ENCODE data around the gene SLC25A22.

The SLC25A22 gene

DNA sequence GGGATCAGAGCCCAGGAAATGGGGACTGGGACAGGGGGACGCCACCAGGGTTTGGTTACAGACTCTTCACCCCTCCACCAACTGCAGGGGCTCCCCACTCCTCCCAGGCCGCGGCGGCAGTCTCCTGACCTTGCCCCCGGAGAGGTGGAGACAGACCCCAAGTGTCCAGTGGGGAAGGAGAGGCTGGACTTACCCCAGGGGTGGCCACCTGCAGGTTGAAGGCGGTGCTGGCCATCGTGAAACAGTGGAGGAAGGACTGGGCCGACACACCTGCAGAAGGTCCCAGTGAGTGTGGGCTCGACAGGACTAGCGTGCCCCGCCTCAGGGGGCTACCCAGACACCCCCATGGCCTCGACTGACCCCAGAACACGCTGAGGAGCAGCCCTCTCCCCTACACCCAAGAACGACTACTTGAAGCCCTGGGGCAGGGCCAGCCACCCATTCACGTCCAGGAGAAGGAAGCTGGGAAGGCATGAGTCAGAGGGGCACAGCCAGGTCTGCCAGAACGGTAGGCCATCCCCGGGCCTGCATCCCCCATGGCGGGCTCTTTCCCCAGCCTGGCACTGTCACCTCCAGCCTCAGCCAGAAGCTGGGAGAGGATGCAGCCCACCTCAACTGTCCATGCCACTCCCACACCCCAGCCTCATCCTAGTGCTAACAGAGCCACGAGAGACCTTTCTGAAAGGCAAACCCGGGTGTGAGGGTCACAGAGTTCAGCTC, 23.0 kb downstream of the SLC25A22 start:
- H3K36me3 ChIP-seq (ENCODE audit: insufficient read depth, low read length) = peaks cover 57% of the 10 kb centered on the region
- H4K20me1 ChIP-seq (ENCODE audit: insufficient read depth, low read length) = no peaks in the 10 kb centered on the region
- H3K27ac ChIP-seq (ENCODE audit: low read depth, low read length, poor library complexity, severe bottlenecking) = no peak overlapping the region
- no peaks in the 10 kb centered on the region for H3K9me3 ChIP-seq (ENCODE audit: low read length)
- no peak overlapping the region for H2AFZ ChIP-seq (ENCODE audit: low read length)
- peak overlapping the region; percentile 83 for H3K4me2 ChIP-seq (ENCODE audit: low read length)
- TF ChIP-seq, protein P1, sequence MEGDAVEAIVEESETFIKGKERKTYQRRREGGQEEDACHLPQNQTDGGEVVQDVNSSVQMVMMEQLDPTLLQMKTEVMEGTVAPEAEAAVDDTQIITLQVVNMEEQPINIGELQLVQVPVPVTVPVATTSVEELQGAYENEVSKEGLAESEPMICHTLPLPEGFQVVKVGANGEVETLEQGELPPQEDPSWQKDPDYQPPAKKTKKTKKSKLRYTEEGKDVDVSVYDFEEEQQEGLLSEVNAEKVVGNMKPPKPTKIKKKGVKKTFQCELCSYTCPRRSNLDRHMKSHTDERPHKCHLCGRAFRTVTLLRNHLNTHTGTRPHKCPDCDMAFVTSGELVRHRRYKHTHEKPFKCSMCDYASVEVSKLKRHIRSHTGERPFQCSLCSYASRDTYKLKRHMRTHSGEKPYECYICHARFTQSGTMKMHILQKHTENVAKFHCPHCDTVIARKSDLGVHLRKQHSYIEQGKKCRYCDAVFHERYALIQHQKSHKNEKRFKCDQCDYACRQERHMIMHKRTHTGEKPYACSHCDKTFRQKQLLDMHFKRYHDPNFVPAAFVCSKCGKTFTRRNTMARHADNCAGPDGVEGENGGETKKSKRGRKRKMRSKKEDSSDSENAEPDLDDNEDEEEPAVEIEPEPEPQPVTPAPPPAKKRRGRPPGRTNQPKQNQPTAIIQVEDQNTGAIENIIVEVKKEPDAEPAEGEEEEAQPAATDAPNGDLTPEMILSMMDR (IDR thresholded peaks at IDR 0.05; ENCODE audit: low read length) = no peak
- TF ChIP-seq EZH2 (IDR thresholded peaks at IDR 0.05; ENCODE audit: borderline replicate concordance, low read length) = no peak
- no peaks in the 10 kb centered on the region for H3F3A ChIP-seq (ENCODE audit: insufficient read depth, low read length)
- peak overlapping the region; percentile 22; the same call in 1 of the 2 replicates for H3K9ac ChIP-seq (ENCODE audit: low read length)
- peak overlapping the region; percentile 93 for H3K4me3 ChIP-seq (ENCODE audit: low read depth, low read length, poor library complexity, severe bottlenecking)
- H3K79me2 ChIP-seq (ENCODE audit: insufficient read depth, low read length) = peaks cover 19% of the 10 kb centered on the region
- H3K27me3 ChIP-seq (ENCODE audit: insufficient read depth, low read length) = no peaks in the 10 kb centered on the region
- H3K4me1 ChIP-seq (ENCODE audit: insufficient read depth, low read length, severe bottlenecking) = peaks cover 37% of the 10 kb centered on the region
- no peaks in the 10 kb centered on the region for H3K9me2 ChIP-seq (ENCODE audit: low read depth, low read length)

DNA sequence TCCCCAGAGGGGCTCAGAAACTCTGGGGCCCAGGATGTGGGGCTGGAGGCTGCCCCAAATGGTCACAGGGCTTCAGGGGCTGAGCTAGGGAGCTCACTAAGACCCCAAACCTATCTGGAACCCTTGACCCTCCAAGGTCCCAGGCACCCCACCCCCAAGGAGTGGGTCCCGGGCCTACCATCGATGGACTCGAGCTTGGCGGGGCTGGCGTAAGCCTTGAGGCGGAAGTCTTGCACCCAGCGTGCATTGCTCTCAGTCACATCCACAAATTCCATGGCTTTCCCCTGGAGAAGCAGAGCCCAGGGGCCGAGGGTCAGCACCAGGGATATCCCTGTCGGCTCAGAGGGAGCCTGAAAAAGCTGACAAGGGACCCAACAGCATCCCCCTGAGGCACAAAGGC, 24.3 kb downstream of the SLC25A22 start:
- H3K27me3 ChIP-seq (ENCODE audit: insufficient read depth, low read length) = no peaks in the 10 kb centered on the region
- no peak overlapping the region for H3K27ac ChIP-seq (ENCODE audit: low read depth, low read length, poor library complexity, severe bottlenecking)
- H3K9me3 ChIP-seq (ENCODE audit: low read length) = no peaks in the 10 kb centered on the region
- no peaks in the 10 kb centered on the region for H3F3A ChIP-seq (ENCODE audit: insufficient read depth, low read length)
- H3K9ac ChIP-seq (ENCODE audit: low read length) = no peak overlapping the region
- no peak overlapping the region for H3K4me2 ChIP-seq (ENCODE audit: low read length)
- H4K20me1 ChIP-seq (ENCODE audit: insufficient read depth, low read length) = no peaks in the 10 kb centered on the region
- peaks cover 19% of the 10 kb centered on the region for H3K79me2 ChIP-seq (ENCODE audit: insufficient read depth, low read length)
- no peak overlapping the region for H2AFZ ChIP-seq (ENCODE audit: low read length)
- peaks cover 50% of the 10 kb centered on the region for H3K36me3 ChIP-seq (ENCODE audit: insufficient read depth, low read length)
- no peak for TF ChIP-seq EZH2 (IDR thresholded peaks at IDR 0.05; ENCODE audit: borderline replicate concordance, low read length)
- TF ChIP-seq, protein P1 (IDR thresholded peaks at IDR 0.05; ENCODE audit: low read length) = no peak
- H3K4me3 ChIP-seq (ENCODE audit: low read depth, low read length, poor library complexity, severe bottlenecking) = no peak overlapping the region
- H3K9me2 ChIP-seq (ENCODE audit: low read depth, low read length) = no peaks in the 10 kb centered on the region
- peaks cover 26% of the 10 kb centered on the region for H3K4me1 ChIP-seq (ENCODE audit: insufficient read depth, low read length, severe bottlenecking)

DNA sequence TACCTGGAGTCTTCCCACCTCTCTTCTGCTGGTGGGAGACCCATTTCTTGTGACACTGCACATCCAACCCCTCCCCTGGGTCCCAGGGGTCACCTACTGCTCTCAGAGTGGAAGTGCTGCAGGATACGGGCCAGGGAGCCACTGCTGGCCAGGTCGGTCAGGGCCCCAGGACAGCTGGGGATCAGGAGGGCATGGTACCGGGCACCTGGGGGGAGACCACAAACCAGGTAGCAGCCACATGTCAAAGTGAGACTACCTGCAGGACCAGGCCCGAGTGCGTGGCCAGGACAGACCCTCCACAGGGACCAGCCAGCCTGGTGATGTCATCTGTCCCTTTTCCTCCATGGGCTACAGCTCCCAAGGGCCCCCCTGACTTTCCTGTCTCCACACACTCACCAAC, 24.7 kb downstream of the SLC25A22 start:
- Histone ChIP-seq H3F3A (ENCODE audit: insufficient read depth, low read length) (no peaks in the 10 kb centered on the region), H2AFZ (ENCODE audit: low read length) (no peak overlapping the region), H3K79me2 (ENCODE audit: insufficient read depth, low read length) (peaks cover 19% of the 10 kb centered on the region), H3K9me3 (ENCODE audit: low read length) (no peaks in the 10 kb centered on the region), H3K9me2 (ENCODE audit: low read depth, low read length) (no peaks in the 10 kb centered on the region), H3K9ac (ENCODE audit: low read length) (no peak overlapping the region), H3K4me2 (ENCODE audit: low read length) (no peak overlapping the region), H3K27ac (ENCODE audit: low read depth, low read length, poor library complexity, severe bottlenecking) (no peak overlapping the region), H4K20me1 (ENCODE audit: insufficient read depth, low read length) (no peaks in the 10 kb centered on the region), H3K4me3 (ENCODE audit: low read depth, low read length, poor library complexity, severe bottlenecking) (no peak overlapping the region), H3K27me3 (ENCODE audit: insufficient read depth, low read length) (no peaks in the 10 kb centered on the region), H3K4me1 (ENCODE audit: insufficient read depth, low read length, severe bottlenecking) (peaks cover 22% of the 10 kb centered on the region), H3K36me3 (ENCODE audit: insufficient read depth, low read length) (peaks cover 49% of the 10 kb centered on the region)
- no peak for TF ChIP-seq EZH2 (IDR thresholded peaks at IDR 0.05; ENCODE audit: borderline replicate concordance, low read length)
- TF ChIP-seq, protein P1 (IDR thresholded peaks at IDR 0.05; ENCODE audit: low read length) = no peak
